Kidney tubule cell (primary cell): ENCODE measurements around the gene SOX10.
A peak's percentile ranks its signal among the peaks of the same experiment; 100 is the strongest.
"Not testable (repeated sequence)": the region's sequence is repeated elsewhere in the genome, so short reads cannot be mapped to it uniquely, and the experiment has no call there.

Experiments used
- DNase-seq: peaks from one replicate; pipeline ENCODE4 v3.0.0-alpha.2; 2018; ENCODE audit warnings: low spot score

Gene SOX10

DNA sequence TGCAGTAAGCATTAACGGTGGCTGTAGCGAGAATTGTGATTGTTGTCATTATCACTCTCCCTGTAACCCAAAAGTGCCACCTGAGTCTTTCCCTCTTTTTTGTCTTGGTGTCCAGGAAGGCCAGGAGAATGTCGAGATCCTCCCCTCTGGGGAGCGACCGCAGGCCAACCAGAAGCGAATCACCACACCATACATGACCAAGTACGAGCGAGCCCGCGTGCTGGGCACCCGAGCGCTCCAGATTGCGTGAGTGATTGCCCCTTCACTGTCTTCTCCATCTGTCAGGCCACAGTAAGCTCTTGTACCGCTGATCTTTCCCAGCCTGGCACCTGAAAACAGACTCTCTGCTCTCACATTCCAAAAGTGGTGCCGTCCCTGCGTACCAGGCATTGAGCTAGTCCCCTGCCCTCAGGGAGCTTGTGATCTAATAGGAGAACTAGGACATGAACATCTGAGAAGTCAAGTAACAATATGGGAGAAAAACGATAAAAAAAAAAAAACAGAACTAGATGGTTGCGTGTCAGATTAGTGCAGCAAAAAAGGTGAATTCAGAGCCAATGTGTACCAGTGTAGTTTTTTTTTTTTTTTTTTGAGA, 25.0 kb downstream of the SOX10 start:
- no peak for DNase-seq

DNA sequence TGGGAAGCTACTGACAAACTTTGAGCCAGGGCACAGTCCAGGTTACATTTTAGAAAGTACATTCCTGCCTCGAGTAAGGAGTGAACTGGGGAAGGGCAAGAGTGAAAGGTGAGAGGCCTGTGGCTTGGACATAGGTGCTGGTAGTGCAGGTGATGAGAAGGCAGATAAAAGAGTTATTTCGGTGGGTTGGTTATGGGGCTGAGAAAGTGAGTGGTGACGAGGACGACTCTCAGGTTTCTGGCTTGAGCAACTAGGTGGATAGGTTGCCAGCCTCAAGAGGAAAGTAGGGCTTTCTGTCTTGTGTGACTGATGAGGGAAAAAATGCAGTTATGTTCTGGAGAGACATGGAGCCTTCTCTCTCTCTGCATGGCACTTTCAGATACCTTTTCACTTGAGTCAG, 27.1 kb downstream of the SOX10 start:
- no peak for DNase-seq

DNA sequence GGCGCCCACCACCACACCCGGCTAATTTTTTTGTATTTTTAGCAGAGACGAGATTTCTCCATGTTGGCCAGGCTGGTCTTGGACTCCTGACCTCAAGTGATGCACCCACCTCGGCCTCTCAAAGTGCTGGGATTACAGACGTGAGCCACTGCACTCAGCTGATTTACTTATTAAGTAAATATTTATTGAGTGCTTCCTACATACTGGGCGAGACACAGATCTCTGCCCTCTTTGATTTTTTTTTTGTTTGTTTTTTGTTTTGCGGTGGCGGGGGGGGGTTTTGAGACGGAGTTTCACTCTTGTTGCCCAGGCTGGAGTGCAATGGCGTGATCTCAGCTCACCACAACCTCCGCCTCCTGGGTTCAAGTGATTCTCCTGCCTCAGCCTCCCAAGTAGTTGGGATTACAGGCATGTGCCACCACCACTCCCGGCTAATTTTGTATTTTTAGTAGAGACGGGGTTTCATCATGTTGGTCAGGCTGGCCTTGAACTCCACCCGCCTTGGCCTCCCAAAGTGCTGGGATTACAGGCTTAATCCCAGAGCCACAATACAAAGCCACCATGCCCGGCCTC, 28.4 kb downstream of the SOX10 start:
- DNase-seq: not testable (repeated sequence)

DNA sequence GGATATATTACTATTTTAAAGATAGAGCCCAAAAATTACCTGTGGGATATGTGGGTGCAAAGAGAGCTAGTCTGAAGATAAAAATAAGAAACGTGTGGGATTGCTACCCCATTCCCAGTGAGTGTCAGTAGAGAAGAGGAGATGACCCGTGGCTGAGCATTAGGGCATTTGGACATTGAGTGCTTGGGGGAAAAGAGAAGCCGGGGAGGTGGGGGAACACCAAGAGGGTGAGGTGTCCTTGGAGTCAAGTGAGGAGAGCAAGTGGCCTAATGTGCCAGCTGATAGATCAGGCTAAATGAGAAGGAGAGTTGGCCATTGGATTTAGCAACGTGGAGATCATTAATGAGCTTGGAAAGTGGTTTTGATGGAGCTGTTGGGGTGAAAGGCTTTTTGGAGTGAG, 29.7 kb downstream of the SOX10 start:
- no peak for DNase-seq

DNA sequence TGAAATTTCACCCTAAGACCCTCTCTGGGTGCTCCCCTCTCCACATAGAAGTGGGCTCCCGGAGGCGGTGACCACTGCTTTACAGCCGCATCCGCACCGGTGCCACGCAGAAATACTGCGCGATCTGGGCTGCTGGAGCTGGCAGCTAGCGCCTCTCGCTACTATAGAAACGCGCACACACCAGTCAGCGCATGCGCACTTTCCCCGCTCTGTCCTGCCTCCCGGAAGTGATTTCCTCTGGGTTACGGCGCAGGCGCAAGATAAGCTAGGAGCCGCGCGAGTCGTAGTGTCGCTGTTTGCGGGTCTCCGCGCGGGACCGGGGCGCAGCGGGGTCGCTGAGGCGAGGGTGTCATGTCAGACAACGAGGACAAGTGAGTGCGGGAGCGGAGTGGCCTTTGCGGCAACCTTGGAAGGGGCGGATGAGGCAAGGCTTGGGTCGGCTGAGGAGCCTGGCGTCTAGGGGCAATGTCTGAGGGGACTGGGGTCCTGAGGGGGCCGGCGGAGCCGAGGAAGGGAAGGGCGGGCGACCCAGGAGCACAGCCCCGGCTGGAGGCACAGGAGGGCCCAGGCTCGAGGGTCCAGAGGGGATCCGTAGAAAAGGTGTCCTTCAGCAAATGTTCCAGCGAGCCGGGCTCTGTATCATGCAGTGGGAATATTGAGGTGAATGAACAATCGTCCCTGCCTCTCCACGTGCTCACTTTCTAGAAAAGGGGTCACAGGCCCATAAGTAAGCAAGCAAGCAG, 30.7 kb downstream of the SOX10 start, which contains the start of the genes C22orf23 and POLR2F:
Gene C22orf23 (minus strand): TSS at position 165 of the 743 bp plus-strand sequence. CDS start 452 bp downstream, outside the sequence.
Gene POLR2F (plus strand): TSS at position 263 of the 743 bp plus-strand sequence. CDS start 89 bp downstream, at position 352.
- DNase-seq: peak; percentile 95

DNA sequence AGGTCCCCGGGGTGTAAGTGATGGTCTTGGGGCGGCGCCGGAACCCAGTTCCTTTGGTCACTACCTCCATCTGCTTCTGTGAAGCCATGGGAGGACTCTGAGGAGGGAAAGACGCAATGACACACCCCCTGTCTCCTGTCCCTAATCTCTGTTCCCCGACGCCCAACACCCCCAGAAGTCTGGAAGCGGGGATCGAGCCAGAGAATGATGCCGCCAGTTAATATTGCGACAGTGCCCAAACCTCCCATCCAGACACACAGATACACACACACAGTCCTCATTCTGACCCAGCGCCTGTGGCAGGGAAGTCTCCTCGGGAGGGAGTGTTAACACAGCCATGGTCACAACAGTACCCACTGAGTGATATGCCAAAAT, 31.3 kb downstream of the SOX10 start:
- peak; percentile 18 for DNase-seq

DNA sequence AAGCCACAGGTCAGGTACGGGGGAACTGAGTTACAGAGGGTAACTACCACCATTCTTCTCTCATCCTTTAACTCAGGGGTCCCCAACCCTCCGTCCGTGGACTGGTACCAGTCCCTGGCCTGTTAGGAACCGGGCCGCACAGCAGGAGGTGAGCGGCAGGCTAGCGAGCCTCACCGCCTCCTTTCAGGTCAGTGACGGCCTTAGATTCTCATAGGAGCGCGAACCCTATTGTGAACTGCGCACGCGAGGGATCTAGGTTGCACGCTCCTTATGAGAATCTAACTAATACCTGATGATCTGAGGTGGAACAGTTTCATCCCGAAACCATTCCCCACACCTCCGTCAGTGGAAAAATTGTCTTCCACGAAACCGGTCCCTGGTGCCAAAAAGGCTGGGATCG, 31.7 kb downstream of the SOX10 start:
- DNase-seq: not testable (repeated sequence)

DNA sequence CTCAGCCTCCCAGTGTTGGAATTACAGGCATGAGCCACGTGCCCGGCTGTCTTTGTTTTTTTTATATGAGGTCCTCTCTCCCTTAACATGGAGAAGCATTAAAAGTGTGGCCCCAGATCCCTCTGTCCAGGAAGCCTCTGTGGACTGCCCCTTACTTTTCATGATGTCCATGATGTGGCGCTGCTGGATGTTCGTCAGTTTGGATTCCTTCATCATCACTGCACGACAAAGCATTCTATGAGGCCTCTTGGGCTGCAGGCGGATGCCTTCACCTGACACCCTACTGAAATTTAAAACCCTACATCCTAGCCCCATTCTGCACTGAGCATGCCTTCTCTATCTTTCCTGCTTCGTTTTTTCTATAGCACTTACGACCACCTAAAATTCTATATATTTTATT, 33.0 kb downstream of the SOX10 start:
- DNase-seq: no peak

DNA sequence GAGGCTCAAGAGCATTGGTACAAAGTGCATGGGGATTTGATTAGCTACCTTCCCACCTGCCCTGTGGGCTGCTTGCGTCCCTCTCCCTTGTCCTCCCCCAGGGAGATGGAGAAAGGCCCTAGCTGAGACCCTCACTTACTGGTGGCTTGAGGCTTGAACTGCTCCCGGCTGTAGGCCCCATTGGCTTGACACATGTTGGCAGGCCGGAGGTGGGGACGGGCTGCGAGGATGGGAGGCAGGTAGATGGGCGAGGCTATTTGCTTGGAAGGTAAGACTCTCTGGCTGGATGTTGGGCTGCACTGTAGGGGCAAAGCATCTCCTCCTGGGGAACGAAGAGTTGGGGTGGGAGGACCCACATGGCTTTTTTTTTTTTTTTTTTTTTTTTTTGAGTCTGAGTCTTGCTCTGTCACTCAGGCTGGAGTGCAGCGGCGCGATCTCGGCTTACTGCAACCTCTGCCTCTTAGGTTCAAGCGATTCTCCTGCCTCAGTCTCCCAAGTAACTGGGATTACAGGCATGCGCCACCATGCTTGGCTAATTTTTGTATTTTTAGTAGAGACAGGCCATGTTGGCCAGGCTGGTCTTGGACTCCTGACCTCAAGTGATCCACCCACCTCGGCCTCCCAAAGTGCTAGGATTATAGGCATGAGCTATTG, 37.1 kb downstream of the SOX10 start:
- DNase-seq: not testable (repeated sequence)

DNA sequence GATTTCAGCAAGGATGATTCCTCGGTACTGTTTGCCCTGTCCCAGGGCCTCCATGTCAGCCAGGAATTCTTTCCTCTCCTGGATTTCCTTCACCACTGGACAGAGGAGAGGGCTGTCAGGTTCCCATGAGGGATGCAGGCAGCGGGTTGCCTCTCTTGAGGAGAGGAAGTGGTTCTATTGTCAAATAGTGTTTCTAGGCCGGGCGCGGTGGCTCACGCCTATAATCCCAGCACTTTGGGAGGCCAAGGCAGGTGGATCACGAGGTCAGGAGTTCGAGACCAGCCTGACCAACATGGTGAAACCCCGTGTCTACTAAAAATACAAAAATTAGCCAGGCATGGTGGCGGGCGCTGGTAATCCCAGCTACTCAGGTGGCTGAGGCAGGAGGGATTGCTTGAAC, 39.9 kb downstream of the SOX10 start:
- not testable (repeated sequence) for DNase-seq

DNA sequence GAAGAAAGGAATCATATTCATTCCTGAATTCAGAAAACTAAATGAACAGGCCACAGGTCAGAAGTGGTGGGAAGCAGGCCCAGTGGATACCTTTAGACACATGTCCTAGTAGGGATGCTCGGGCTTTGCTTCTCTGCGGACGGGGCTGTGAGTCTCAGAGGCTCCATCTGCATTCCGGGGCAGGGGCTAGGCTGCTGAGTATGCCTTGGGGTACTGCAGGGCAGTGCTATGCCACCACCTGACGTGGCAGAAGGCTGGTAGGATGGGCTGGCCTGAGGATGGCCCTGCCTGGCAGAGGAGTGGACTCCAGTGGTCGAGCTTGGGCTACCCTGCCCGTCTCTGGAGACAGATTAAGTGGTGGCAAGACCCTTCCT, 40.5 kb downstream of the SOX10 start:
- DNase-seq: no peak

DNA sequence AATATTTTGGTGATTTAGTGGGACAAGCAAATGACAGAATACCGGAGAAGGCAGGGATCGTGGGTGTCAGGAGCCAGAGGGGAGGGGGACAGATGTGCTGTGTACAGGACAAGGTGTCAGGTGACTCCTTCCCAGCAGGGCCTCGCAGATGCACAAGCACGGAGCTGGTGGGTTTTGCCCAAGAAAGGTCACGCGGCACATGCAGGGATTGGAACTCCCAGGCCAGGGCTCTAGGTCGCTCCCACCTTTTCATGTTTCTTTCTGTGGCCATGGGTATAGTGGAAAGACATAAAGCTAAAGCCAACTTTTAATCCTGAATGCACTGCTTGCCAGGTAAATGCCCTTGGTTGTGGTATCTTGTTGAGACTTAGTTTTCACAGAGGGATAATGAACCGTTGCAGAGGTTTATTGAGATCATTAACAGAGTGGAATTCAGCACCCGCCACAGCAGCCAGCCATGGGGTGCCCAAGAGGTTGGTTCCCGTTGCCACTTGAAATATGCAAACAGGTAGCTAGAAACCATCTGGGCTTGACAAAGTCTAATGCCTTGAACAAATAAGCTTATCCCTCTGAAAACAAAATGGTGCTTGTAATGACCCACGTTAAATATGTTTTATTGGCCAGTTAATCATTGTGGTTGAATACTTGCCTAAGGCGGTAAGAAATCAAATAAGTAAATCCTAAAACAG, 41.1 kb downstream of the SOX10 start:
- DNase-seq: peak; percentile 47

DNA sequence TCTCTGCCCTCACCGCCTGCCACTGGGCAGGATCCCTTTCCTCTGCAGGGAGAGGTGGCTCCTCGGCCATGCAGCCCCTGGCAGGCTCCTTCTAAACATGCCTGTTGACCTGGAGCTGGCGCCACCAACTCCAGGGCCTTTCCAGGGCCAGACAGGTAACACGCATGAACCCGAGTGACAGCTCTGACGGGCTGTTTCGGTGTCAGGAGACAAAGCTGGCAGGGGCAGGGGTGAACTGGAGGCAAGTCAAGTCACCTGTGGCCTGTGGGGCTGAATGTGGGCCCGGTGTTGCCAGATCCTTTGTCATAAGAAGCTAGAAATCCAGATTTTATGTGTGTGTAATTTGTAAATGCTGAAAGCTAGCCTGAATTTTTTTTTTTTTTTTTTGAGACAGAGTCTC, 42.2 kb downstream of the SOX10 start:
- DNase-seq: no peak

DNA sequence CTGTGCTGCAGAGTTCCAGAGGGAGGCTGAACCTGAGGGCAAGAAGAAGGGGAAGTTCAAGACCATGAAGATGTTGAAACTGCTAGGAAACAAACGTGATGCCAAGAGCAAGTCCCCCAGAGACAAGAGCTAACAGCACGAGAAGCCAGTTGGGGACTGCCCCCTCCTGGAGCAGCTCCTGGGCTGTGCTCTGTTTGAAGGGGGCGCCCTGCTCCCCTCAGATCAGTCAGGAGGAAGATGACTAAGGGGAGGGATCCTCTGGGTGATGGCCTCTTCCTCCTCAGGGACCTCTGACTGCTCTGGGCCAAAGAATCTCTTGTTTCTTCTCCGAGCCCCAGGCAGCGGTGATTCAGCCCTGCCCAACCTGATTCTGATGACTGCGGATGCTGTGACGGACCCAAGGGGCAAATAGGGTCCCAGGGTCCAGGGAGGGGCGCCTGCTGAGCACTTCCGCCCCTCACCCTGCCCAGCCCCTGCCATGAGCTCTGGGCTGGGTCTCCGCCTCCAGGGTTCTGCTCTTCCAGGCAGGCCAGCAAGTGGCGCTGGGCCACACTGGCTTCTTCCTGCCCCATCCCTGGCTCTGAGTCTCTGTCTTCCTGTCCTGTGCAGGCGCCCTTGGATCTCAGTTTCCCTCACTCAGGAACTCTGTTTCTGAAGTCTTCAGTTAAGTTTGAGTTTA, 43.5 kb downstream of the SOX10 start:
- DNase-seq: no peak

DNA sequence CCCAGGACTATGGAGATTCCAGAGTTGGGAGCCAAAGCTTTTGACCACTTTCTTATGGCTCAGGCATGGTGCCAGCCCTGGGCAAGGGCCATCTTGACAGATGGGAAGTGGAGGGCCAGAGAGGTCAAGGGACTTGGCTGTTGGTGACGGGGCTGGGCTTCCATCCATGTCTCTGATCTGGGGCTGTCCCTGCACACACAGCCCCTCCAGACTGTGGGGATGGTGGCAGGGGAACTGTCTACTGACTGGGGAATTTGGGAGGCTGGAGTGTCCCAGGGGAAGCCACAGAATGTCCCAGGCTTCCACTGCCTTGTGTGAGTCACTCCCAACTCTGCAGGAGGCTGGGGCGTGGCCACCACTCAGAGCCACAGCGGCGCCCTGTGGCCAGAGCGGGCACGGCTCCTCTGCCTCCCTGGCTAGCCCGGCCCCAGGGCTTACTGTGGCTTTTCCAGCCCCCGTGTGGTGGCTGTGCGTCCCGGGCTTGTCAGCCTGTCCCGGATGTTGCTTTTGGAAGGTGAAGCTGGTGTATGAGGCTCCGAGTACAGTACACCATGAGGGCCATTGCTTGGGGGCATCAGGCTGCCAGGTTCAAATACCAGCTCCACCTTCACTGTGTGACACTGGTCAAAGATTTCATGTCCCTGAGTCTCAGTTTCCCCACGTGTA, 50.5 kb downstream of the SOX10 start:
- DNase-seq: peak; percentile 94

DNA sequence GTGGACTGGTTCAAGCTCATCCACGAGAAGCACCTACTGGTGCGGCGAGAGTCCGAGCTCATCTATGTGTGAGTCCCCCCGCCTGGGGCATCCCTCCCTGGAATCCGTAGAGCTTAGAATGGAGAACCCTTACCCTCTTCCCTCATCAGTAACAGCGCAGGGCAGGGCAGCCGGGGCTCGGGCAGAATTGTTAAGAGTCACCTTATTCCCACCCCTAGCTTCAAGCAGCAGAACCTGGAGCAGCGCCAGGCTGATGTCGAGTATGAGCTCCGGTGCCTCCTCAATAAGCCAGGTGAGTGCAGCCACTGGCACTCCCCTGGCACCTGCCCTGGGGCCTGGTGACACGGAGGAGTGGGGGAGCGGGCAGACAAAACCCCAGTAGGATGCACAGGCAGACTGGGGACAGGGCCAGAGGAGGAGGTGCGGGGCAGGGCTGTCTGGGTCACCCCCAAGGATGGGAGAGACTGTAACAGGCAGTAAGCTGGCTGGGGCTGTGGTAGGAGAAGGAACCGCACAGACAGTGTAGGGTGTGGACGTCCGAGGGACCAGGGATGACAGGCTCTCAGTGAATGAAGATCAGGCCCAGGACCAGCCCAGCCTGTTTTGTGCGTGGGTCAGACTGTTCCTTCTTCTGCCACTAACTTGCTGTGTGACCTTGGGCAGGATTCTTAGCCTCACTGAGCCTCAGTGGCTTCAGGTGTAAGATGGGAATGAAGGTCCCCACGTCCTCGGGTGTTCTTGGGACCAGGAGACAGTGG, 51.4 kb downstream of the SOX10 start:
- no peak for DNase-seq

DNA sequence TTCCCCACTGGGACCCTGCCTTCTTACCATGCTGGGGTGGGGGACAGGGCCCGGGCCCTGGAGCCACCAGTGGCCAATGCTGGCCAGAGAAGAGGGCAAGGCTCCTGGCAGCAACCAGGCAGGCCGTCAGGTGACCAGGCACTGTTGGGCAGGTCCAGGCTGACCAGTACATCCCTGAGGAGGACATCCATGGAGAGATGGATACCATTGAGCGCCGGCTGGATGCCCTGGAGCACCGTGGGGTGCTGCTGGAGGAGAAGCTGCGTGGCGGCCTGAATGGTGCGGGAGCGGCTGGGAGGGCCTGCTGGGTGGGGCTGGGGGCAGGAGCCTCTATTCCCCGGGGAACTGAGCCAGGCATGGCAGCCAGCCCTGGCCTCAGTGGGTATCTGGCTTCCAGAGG, 52.0 kb downstream of the SOX10 start:
- no peak for DNase-seq

DNA sequence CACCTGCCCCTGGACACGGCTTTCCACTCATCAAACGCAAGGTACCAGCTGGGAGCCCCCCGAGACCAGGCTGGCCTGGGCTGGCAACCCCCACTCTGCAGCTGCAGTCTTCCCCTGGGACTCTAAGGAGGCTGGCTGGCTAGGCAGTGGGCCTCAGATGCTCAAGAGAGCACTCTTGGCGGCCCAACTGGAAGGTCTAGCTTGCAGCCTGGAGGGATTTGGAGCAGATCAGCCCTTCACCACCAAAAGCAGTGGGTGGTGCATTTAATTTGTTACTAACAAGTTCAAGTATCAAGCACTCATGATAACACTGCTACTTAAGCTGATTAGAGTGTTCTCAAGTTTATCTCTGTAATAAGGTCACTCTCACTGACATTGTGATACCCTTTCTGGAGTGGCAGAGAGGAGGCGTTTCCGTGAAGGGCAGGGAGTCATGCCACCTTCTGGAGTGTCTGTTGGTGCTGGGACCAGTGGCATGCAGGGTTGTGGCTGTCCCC, 52.4 kb downstream of the SOX10 start:
- DNase-seq: no peak

DNA sequence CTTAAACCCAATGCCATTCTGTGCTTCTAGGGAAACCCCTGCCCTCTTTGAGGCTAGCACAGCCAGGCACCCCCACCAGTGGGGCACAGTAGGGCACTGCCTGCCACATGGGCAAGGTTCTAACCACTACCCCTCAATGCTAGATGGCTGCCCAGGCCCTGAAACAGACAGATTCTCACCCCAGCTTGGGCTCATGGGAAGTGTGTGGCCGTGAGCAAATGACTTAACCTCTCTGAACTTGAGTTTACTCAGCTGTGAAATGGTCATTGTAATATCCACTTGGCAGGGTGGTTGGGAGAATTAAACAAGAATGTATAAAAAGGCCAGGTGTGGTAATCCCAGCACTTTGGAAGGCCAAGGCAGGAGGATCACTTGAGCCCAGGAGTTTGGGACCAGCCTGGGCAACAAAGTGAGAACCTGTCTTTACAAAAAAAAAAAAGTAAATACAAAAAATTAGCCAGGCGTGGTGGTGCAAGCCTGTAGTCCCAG, 53.4 kb downstream of the SOX10 start:
- peak; percentile 13 for DNase-seq
